HepG2 (cell line): ENCODE measurements around the gene SLC22A7. TPM values are rescaled to one million over a fixed set of nuclear protein-coding genes. Genes with fewer than 3 reads are reported as not detected.

Experiments used
- AGO1 ChIP-seq: fragments of 200-400 bp; formaldehyde crosslinking; IDR thresholded peaks from 2 replicates; pipeline ENCODE4 v1.6.1; 2017; ENCODE audit warnings: mild to moderate bottlenecking, low read depth, low read length, moderate library complexity; ENCODE audit not compliant: poor library complexity, severe bottlenecking
- BCL6 ChIP-seq: IDR thresholded peaks from 2 replicates; pipeline ENCODE4 v1.6.1; 2016; ENCODE audit warnings: missing genetic modification reagents, missing compliant biosample characterization
- GABPB1 ChIP-seq: IDR thresholded peaks from 2 replicates; pipeline ENCODE4 v1.6.1; 2016; ENCODE audit warnings: mild to moderate bottlenecking, missing genetic modification reagents, moderate library complexity, missing compliant biosample characterization
- HMGXB3 ChIP-seq: sonication (generic); formaldehyde crosslinking; IDR thresholded peaks from 2 replicates; pipeline ENCODE4 v1.4.0; 2020; ENCODE audit warnings: missing genetic modification reagents, borderline replicate concordance
- HNRNPL ChIP-seq: fragments of 200-400 bp; formaldehyde crosslinking; IDR thresholded peaks from 2 replicates; pipeline ENCODE4 v1.6.1; 2017; ENCODE audit warnings: mild to moderate bottlenecking, low read depth, low read length
- HOMEZ ChIP-seq: IDR thresholded peaks from 2 replicates; pipeline ENCODE4 v1.6.1; 2016; ENCODE audit warnings: low read depth
- HOXA9 ChIP-seq: sonication (generic); formaldehyde crosslinking; IDR thresholded peaks from 2 replicates; pipeline ENCODE4 v1.8.1; 2022; ENCODE audit warnings: missing genetic modification reagents, mild to moderate bottlenecking, moderate library complexity, borderline replicate concordance
- JARID2 ChIP-seq: sonication (generic); formaldehyde crosslinking; IDR thresholded peaks from 2 replicates; pipeline ENCODE4 v1.8.1; 2023; ENCODE audit warnings: missing genetic modification reagents, inconsistent platforms; ENCODE audit not compliant: insufficient replicate concordance
- KAT8 ChIP-seq: IDR thresholded peaks from 2 replicates; pipeline ENCODE4 v1.6.1; 2016; ENCODE audit warnings: missing genetic modification reagents, missing compliant biosample characterization
- NFIC ChIP-seq: IDR thresholded peaks from 2 replicates; pipeline ENCODE4 v1.6.1; 2012; ENCODE audit warnings: mild to moderate bottlenecking, low read length, inconsistent platforms
- SAFB2 ChIP-seq: sonication (generic); formaldehyde crosslinking; IDR thresholded peaks from 2 replicates; pipeline ENCODE4 v1.5.1; 2020; ENCODE audit warnings: missing genetic modification reagents, low read depth, mild to moderate bottlenecking, borderline replicate concordance
- SATB2 ChIP-seq: sonication (generic); formaldehyde crosslinking; IDR thresholded peaks from 2 replicates; pipeline ENCODE4 v1.5.0; 2020; ENCODE audit warnings: missing genetic modification reagents
- SKI ChIP-seq: fragments of 450-650 bp; IDR thresholded peaks from one replicate; pipeline ENCODE4 v1.6.1; 2018; ENCODE audit warnings: mild to moderate bottlenecking; ENCODE audit not compliant: partially characterized antibody
- TIGD3 ChIP-seq: sonication (generic); formaldehyde crosslinking; IDR thresholded peaks from 2 replicates; pipeline ENCODE4 v1.5.1; 2020; ENCODE audit warnings: mild to moderate bottlenecking, missing genetic modification reagents, borderline replicate concordance
- ZNF160 ChIP-seq: sonication (generic); formaldehyde crosslinking; IDR thresholded peaks from 2 replicates; pipeline ENCODE4 v1.8.0; 2022; ENCODE audit warnings: mild to moderate bottlenecking, inconsistent platforms, missing genetic modification reagents
- ZNF251 ChIP-seq: sonication (generic); formaldehyde crosslinking; IDR thresholded peaks from 2 replicates; pipeline ENCODE4 v1.9.0; 2021; ENCODE audit warnings: mild to moderate bottlenecking, missing genetic modification reagents
- ZNF264 ChIP-seq: sonication (generic); formaldehyde crosslinking; IDR thresholded peaks from 2 replicates; pipeline ENCODE4 v1.4.0; 2020; ENCODE audit warnings: missing genetic modification reagents
- ZNF3 ChIP-seq: IDR thresholded peaks from 2 replicates; pipeline ENCODE4 v1.7.0; 2017; ENCODE audit warnings: inconsistent platforms
- ZNF34 ChIP-seq: sonication (generic); formaldehyde crosslinking; IDR thresholded peaks from 2 replicates; pipeline ENCODE4 v1.4.0; 2020; ENCODE audit warnings: mild to moderate bottlenecking, missing genetic modification reagents, borderline replicate concordance
- ZNF619 ChIP-seq: sonication (generic); formaldehyde crosslinking; IDR thresholded peaks from 2 replicates; pipeline ENCODE4 v1.4.0; 2020; ENCODE audit warnings: mild to moderate bottlenecking, missing genetic modification reagents
- ZNF691 ChIP-seq: sonication (generic); formaldehyde crosslinking; IDR thresholded peaks from 2 replicates; pipeline ENCODE4 v1.4.0; 2020; ENCODE audit warnings: missing genetic modification reagents, low read depth, mild to moderate bottlenecking, borderline replicate concordance
- ZNF816 ChIP-seq: sonication (generic); formaldehyde crosslinking; IDR thresholded peaks from 2 replicates; pipeline ENCODE4 v1.8.0; 2022; ENCODE audit warnings: missing genetic modification reagents, mild to moderate bottlenecking, borderline replicate concordance
- polyA plus RNA-seq, 8 experiments: library from polyadenylated mRNA; depleted of rRNA in 3 of 8; stranded (reverse) in 7 of 8; unstranded in 1 of 8; fragments of >200 nt; fragmentation: Illumina TruSeq in 4 of 8; extraction: Trizol in 4 of 8; gene quantifications; 2 replicates each; pipeline versions ENCODE4 v1.2.1 to v1.2.3, GENCODE V29; 2011 to 2016; ENCODE audit warnings: low read depth in 4 of 8, missing spikeins in 1 of 8, mixed read lengths in 1 of 8; ENCODE audit not compliant: insufficient read depth in 1 of 8
- total RNA-seq, 5 experiments: library from RNA; depleted of rRNA; stranded (reverse); fragments of >200 nt; fragmentation: Illumina TruSeq; extraction: Trizol; gene quantifications; 2 replicates each; pipeline ENCODE4 v1.2.3, GENCODE V29; 2016; ENCODE audit warnings: low read depth in 1 of 5

The SLC22A7 gene
- total and polyA plus RNA-seq, 2 of the 13 experiments (the other 11 are each of a cell fraction or from before 2014, with no cell fraction given): 5.3 to 22.6 TPM

GRCh38 chr6:43274916-43275597, 23.0 kb upstream of the SLC22A7 start (continued):
- 0 out of 2 replicates have a peak, but pooled peaks have one; percentile 64 for TF ChIP-seq ZNF160
- 0 out of 2 replicates have a peak, but pooled peaks have one; percentile 13 for TF ChIP-seq ZNF619
- TF ChIP-seq BCL6 (CRISPR knock-in tag): no peak; the same call in 1 of the 2 replicates
- TF ChIP-seq ZNF691 (CRISPR knock-in tag): peak; percentile 73; the same call in 1 of the 2 replicates
- no peak for TF ChIP-seq HOMEZ (CRISPR knock-in tag)
- no peak for TF ChIP-seq SATB2
- no peak for TF ChIP-seq ZNF3 (CRISPR knock-in tag)
- TF ChIP-seq ZNF251: peak; percentile 30; the same call in 1 of the 2 replicates
- peak; percentile 54; the same call in 1 of the 2 replicates for TF ChIP-seq KAT8 (CRISPR knock-in tag)
- TF ChIP-seq NFIC: no peak
- TF ChIP-seq ZNF264 (CRISPR knock-in tag): no peak
- TF ChIP-seq AGO1: no peak
- no peak for TF ChIP-seq TIGD3 (CRISPR knock-in tag)
- peak; percentile 80 for TF ChIP-seq SKI
- TF ChIP-seq SAFB2 (CRISPR knock-in tag): no peak; the same call in 1 of the 2 replicates
- 0 out of 2 replicates have a peak, but pooled peaks have one; percentile 41 for TF ChIP-seq HNRNPL
- no peak for TF ChIP-seq ZNF34 (CRISPR knock-in tag)
- TF ChIP-seq HOXA9 (CRISPR knock-in tag): no peak
- TF ChIP-seq GABPB1 (CRISPR knock-in tag): peak; percentile 74
- no peak for TF ChIP-seq HMGXB3 (CRISPR knock-in tag)
- TF ChIP-seq ZNF816: no peak
- no peak for TF ChIP-seq JARID2 (CRISPR knock-in tag)
